HEK293 (cell line): ENCODE measurements around the gene FAM181A.

Experiments used
- CTCF ChIA-PET: fragments of 350-600 bp; formaldehyde crosslinking; extraction: SDS; loops from one replicate; lab custom pipeline; 2021; ENCODE audit warnings: antibody characterized with exemption; lab: Yijun Ruan, JAX
- POLR2A ChIA-PET: fragments of 300-600 bp; formaldehyde crosslinking; extraction: SDS; loops from one replicate; lab custom pipeline; 2020; ENCODE audit warnings: antibody characterized with exemption, inconsistent platforms; lab: Yijun Ruan, JAX
- H3K27ac ChIP-seq: fragments of 200-500 bp; sonication (Bioruptor generic); 2 replicates; pipeline ENCODE4 v1.5.1; 2014; ENCODE audit warnings: low read depth, low read length, control low read depth, inconsistent platforms; ENCODE audit errors: extremely low read depth
- H3K36me3 ChIP-seq, 2 experiments: fragments of 200-500 bp in 1 of 2; sonication (Bioruptor generic) in 1 of 2; 1 replicate in 1 of 2; 2 replicates in 1 of 2; pipeline ENCODE4 v1.5.1; 2014 to 2017; ENCODE audit warnings: inconsistent platforms in 2 of 2, low read length in 2 of 2; ENCODE audit not compliant: control insufficient read depth in 2 of 2, insufficient read depth in 1 of 2
- H3K4me1 ChIP-seq: fragments of 200-500 bp; sonication (Bioruptor generic); 2 replicates; pipeline ENCODE4 v1.5.1; 2014; ENCODE audit warnings: mild to moderate bottlenecking, low read length, inconsistent platforms; ENCODE audit not compliant: control insufficient read depth, insufficient read depth
- H3K4me3 ChIP-seq: 2 replicates; pipeline ENCODE4 v1.5.1; 2011; ENCODE audit warnings: low read depth, mild to moderate bottlenecking, control low read depth, low read length, moderate library complexity
- H3K9me3 ChIP-seq: fragments of 200-500 bp; sonication (Bioruptor generic); 2 replicates; pipeline ENCODE4 v1.5.1; 2014; ENCODE audit warnings: low read depth, low read length, inconsistent platforms; ENCODE audit not compliant: control insufficient read depth, insufficient read depth
- BCL11A ChIP-seq: fragments of 450-650 bp; formaldehyde crosslinking; IDR thresholded peaks from 2 replicates; pipeline ENCODE4 v1.5.1; 2016; ENCODE audit warnings: low read depth, missing biosample characterization, missing genetic modification characterization
- ELK4 ChIP-seq: IDR thresholded peaks from 2 replicates; pipeline ENCODE4 v1.6.1; 2011; ENCODE audit warnings: mild to moderate bottlenecking, low read depth, low read length, borderline replicate concordance
- KLF16 ChIP-seq: fragments of 450-650 bp; formaldehyde crosslinking; IDR thresholded peaks from 2 replicates; pipeline ENCODE4 v1.5.1; 2017; ENCODE audit warnings: missing biosample characterization, missing genetic modification characterization
- KLF7 ChIP-seq: fragments of 450-650 bp; formaldehyde crosslinking; IDR thresholded peaks from 2 replicates; pipeline ENCODE4 v1.5.1; 2016; ENCODE audit warnings: missing biosample characterization, missing genetic modification characterization, borderline replicate concordance
- SCRT1 ChIP-seq: fragments of 450-650 bp; formaldehyde crosslinking; IDR thresholded peaks from 2 replicates; pipeline ENCODE4 v1.5.1; 2016; ENCODE audit warnings: missing biosample characterization, missing genetic modification characterization, borderline replicate concordance
- SP2 ChIP-seq: fragments of 450-650 bp; formaldehyde crosslinking; IDR thresholded peaks from 2 replicates; pipeline ENCODE4 v1.5.1; 2016; ENCODE audit warnings: missing biosample characterization, missing genetic modification characterization
- TCF7L2 ChIP-seq: IDR thresholded peaks from 2 replicates; pipeline ENCODE4 v1.6.1; 2011; ENCODE audit warnings: low read depth, mild to moderate bottlenecking, inconsistent platforms, low read length, moderate library complexity, borderline replicate concordance
- ZBTB21 ChIP-seq: fragments of 450-650 bp; formaldehyde crosslinking; IDR thresholded peaks from 2 replicates; pipeline ENCODE4 v1.5.1; 2017; ENCODE audit warnings: missing biosample characterization, missing genetic modification characterization
- ZNF2 ChIP-seq: fragments of 450-650 bp; formaldehyde crosslinking; IDR thresholded peaks from 2 replicates; pipeline ENCODE4 v1.5.1; 2016; ENCODE audit warnings: missing biosample characterization, missing genetic modification characterization
- ZNF366 ChIP-seq: fragments of 450-650 bp; formaldehyde crosslinking; conservative IDR thresholded peaks from 2 replicates; pipeline ENCODE4 v1.5.1; 2016; ENCODE audit warnings: missing biosample characterization, missing genetic modification characterization
- ZNF394 ChIP-seq: fragments of 450-650 bp; formaldehyde crosslinking; IDR thresholded peaks from 2 replicates; pipeline ENCODE4 v1.5.1; 2016; ENCODE audit warnings: missing biosample characterization, missing genetic modification characterization, mild to moderate bottlenecking, moderate library complexity, borderline replicate concordance
- ZNF433 ChIP-seq: fragments of 450-650 bp; formaldehyde crosslinking; IDR thresholded peaks from 2 replicates; pipeline ENCODE4 v1.5.1; 2016; ENCODE audit warnings: missing biosample characterization, missing genetic modification characterization, low read depth
- ZNF626 ChIP-seq: fragments of 450-650 bp; sonication (Bioruptor Pico); formaldehyde crosslinking; IDR thresholded peaks from 2 replicates; pipeline ENCODE4 v1.5.1; 2018; ENCODE audit warnings: missing biosample characterization, missing genetic modification characterization, inconsistent platforms
- ZNF654 ChIP-seq: fragments of 450-650 bp; formaldehyde crosslinking; IDR thresholded peaks from 2 replicates; pipeline ENCODE4 v1.5.1; 2016; ENCODE audit warnings: low read depth, missing biosample characterization, missing genetic modification characterization
- ZNF660 ChIP-seq: fragments of 450-650 bp; IDR thresholded peaks from 2 replicates; pipeline ENCODE4 v1.5.1; 2018; ENCODE audit warnings: missing biosample characterization, mild to moderate bottlenecking, missing genetic modification characterization
- ZNF785 ChIP-seq: fragments of 450-650 bp; formaldehyde crosslinking; IDR thresholded peaks from 2 replicates; pipeline ENCODE4 v1.5.1; 2016; ENCODE audit warnings: missing biosample characterization, missing genetic modification characterization
- TF ChIP-seq, protein P1 (sequence below): fragments of 450-650 bp; formaldehyde crosslinking; IDR thresholded peaks from 2 replicates; pipeline ENCODE4 v1.5.1; 2016; ENCODE audit warnings: missing biosample characterization, missing genetic modification characterization
- TF ChIP-seq, protein P2 (sequence below): fragments of 450-650 bp; formaldehyde crosslinking; IDR thresholded peaks from 2 replicates; pipeline ENCODE4 v1.5.1; 2017; ENCODE audit warnings: missing biosample characterization, mild to moderate bottlenecking, missing genetic modification characterization, moderate library complexity
- TF ChIP-seq, protein P3 (sequence below): fragments of 450-650 bp; formaldehyde crosslinking; IDR thresholded peaks from 2 replicates; pipeline ENCODE4 v1.5.1; 2016; ENCODE audit warnings: missing biosample characterization, missing genetic modification characterization
- TF ChIP-seq, protein P4 (sequence below): fragments of 450-650 bp; formaldehyde crosslinking; IDR thresholded peaks from 2 replicates; pipeline ENCODE4 v1.5.1; 2017; ENCODE audit warnings: missing biosample characterization, missing genetic modification characterization
- TF ChIP-seq, protein P5 (sequence below): fragments of 450-650 bp; formaldehyde crosslinking; IDR thresholded peaks from 2 replicates; pipeline ENCODE4 v1.5.1; 2016; ENCODE audit warnings: missing biosample characterization, missing genetic modification characterization

The FAM181A gene

GRCh38 chr14:93970585-93970964 lies 43.4 kb downstream of the FAM181A start (continued):
- TF ChIP-seq, protein P1, sequence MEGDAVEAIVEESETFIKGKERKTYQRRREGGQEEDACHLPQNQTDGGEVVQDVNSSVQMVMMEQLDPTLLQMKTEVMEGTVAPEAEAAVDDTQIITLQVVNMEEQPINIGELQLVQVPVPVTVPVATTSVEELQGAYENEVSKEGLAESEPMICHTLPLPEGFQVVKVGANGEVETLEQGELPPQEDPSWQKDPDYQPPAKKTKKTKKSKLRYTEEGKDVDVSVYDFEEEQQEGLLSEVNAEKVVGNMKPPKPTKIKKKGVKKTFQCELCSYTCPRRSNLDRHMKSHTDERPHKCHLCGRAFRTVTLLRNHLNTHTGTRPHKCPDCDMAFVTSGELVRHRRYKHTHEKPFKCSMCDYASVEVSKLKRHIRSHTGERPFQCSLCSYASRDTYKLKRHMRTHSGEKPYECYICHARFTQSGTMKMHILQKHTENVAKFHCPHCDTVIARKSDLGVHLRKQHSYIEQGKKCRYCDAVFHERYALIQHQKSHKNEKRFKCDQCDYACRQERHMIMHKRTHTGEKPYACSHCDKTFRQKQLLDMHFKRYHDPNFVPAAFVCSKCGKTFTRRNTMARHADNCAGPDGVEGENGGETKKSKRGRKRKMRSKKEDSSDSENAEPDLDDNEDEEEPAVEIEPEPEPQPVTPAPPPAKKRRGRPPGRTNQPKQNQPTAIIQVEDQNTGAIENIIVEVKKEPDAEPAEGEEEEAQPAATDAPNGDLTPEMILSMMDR (tag by site-specific recombination): peak; percentile 55; the same call in 1 of the 2 replicates
- no peak for TF ChIP-seq ELK4
- TF ChIP-seq ZNF654 (tag by site-specific recombination): peak; percentile 31
- TF ChIP-seq KLF16 (tag by site-specific recombination): no peak

DNA sequence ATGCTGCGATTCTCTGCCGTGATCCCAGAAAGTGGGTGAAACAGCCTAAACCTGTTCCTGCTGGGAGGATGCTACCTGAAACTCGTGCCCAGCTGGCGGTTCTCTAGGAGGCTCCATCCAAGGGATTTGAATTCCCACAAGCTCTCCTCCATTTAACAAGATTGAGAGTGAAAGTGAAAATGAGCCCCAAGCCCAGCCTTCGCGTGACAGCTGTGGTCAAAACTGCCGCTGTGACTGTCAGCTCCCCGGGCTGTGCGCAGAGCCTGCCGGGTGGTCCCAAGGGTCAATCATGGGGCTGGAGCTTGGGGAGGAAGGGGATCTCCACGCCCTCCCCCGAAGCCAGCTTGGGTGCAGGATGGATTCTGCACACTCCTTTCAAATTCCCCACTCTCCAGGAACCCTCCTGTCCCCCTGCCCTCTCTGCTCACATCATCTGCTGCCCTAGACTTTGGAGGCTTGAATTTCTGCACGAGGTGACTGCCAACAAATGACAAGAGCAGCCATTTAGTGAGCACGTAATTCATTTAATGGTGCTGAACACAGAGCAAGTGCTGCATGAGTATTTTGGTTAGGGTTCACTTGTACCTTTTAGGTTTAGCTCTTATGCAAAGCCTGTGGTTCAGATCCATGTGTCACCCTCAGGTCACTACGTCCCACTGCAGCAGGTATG lies 44.0 kb downstream of the FAM181A start:
- no peaks in the 10 kb centered on the region for H3K36me3 ChIP-seq
- H3K4me1 ChIP-seq: no peaks in the 10 kb centered on the region
- H3K9me3 ChIP-seq: no peaks in the 10 kb centered on the region
- TF ChIP-seq SP2 (tag by site-specific recombination): no peak
- TF ChIP-seq ZBTB21: no peak
- no peak for TF ChIP-seq ZNF394 (tag by site-specific recombination)
- TF ChIP-seq, protein P2, sequence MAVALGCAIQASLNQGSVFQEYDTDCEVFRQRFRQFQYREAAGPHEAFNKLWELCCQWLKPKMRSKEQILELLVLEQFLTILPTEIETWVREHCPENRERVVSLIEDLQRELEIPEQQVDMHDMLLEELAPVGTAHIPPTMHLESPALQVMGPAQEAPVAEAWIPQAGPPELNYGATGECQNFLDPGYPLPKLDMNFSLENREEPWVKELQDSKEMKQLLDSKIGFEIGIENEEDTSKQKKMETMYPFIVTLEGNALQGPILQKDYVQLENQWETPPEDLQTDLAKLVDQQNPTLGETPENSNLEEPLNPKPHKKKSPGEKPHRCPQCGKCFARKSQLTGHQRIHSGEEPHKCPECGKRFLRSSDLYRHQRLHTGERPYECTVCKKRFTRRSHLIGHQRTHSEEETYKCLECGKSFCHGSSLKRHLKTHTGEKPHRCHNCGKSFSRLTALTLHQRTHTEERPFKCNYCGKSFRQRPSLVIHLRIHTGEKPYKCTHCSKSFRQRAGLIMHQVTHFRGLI: no peak
- no peak for TF ChIP-seq KLF16 (tag by site-specific recombination)
- TF ChIP-seq KLF7 (tag by site-specific recombination): no peak
- no peak for TF ChIP-seq BCL11A
- TF ChIP-seq ZNF366 (tag by site-specific recombination): no peak
- TF ChIP-seq ZNF660 (tag by site-specific recombination): no peak
- TF ChIP-seq ZNF2 (tag by site-specific recombination): no peak
- ChIA-PET CTCF (interaction anchor here (0.8 to 6.5 kb wide), 10 partner anchors 8 to 210 kb away, joined by 3 to 91 read pairs (median 5); no protein-coding TSS in a partner anchor), POLR2A (no interaction called here)
- H3K4me3 ChIP-seq: no peak overlapping the region
- no peak overlapping the region for H3K27ac ChIP-seq

DNA sequence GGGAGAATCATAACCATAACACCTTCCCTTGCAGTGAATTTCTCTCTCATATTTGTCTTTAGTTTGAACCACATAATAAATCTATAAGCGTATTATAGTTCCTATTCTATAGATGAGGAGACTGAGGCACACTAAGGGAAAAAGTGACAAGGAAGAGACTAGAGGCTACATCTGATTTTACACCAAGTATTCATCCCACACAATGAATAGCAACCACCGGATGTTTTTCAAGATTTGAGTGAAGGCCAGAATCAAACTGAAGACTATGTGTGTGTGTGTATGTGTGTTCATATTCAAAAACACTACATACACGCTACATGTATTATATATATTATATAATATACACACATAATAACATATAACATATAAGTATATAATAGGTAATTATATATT lies 44.5 kb downstream of the FAM181A start:
- no peak overlapping the region for H3K27ac ChIP-seq
- H3K36me3 ChIP-seq: no peaks in the 10 kb centered on the region
- no peaks in the 10 kb centered on the region for H3K4me1 ChIP-seq
- TF ChIP-seq ZNF626 (tag by site-specific recombination): no peak
- TF ChIP-seq TCF7L2: no peak
- no peak for TF ChIP-seq ZNF785 (tag by site-specific recombination)
- TF ChIP-seq, protein P3, sequence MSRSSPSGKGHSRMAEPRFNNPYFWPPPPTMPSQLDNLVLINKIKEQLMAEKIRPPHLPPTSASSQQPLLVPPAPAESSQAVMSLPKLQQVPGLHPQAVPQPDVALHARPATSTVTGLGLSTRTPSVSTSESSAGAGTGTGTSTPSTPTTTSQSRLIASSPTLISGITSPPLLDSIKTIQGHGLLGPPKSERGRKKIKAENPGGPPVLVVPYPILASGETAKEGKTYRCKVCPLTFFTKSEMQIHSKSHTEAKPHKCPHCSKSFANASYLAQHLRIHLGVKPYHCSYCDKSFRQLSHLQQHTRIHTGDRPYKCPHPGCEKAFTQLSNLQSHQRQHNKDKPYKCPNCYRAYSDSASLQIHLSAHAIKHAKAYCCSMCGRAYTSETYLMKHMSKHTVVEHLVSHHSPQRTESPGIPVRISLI (tag by site-specific recombination): no peak
- TF ChIP-seq, protein P4, sequence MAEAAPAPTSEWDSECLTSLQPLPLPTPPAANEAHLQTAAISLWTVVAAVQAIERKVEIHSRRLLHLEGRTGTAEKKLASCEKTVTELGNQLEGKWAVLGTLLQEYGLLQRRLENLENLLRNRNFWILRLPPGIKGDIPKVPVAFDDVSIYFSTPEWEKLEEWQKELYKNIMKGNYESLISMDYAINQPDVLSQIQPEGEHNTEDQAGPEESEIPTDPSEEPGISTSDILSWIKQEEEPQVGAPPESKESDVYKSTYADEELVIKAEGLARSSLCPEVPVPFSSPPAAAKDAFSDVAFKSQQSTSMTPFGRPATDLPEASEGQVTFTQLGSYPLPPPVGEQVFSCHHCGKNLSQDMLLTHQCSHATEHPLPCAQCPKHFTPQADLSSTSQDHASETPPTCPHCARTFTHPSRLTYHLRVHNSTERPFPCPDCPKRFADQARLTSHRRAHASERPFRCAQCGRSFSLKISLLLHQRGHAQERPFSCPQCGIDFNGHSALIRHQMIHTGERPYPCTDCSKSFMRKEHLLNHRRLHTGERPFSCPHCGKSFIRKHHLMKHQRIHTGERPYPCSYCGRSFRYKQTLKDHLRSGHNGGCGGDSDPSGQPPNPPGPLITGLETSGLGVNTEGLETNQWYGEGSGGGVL (tag by site-specific recombination): no peak
- TF ChIP-seq, protein P5, sequence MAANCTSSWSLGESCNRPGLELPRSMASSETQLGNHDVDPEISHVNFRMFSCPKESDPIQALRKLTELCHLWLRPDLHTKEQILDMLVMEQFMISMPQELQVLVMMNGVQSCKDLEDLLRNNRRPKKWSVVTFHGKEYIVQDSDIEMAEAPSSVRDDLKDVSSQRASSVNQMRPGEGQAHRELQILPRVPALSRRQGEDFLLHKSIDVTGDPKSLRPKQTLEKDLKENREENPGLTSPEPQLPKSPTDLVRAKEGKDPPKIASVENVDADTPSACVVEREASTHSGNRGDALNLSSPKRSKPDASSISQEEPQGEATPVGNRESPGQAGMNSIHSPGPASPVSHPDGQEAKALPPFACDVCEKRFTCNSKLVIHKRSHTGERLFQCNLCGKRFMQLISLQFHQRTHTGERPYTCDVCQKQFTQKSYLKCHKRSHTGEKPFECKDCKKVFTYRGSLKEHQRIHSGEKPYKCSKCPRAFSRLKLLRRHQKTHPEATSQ (tag by site-specific recombination): no peak
- no peak for TF ChIP-seq SCRT1 (tag by site-specific recombination)
- TF ChIP-seq ZNF433 (tag by site-specific recombination): no peak
- H3K9me3 ChIP-seq: no peaks in the 10 kb centered on the region
- H3K4me3 ChIP-seq: no peak overlapping the region
- ChIA-PET POLR2A (no interaction called here), CTCF (interaction anchor here (0.8 to 6.5 kb wide), 7 partner anchors 9 to 209 kb away, joined by 3 to 91 read pairs (median 5); no protein-coding TSS in a partner anchor)
